Fibroblast of the aortic adventitia (primary cell): ENCODE data around the gene ZNRF3. TPM values are rescaled to one million over a fixed set of nuclear protein-coding genes. Genes with fewer than 3 reads are reported as not detected.

Experiments used
- DNase-seq: peaks from one replicate; pipeline ENCODE4 v3.0.0-alpha.2; 2010; ENCODE audit warnings: low read depth
- H3K4me3 ChIP-seq: 2 replicates; pipeline ENCODE4 v1.5.1; 2011; ENCODE audit warnings: low read depth, mild to moderate bottlenecking, control low read depth, low read length, moderate library complexity
- CTCF ChIP-seq: IDR thresholded peaks from 2 replicates; pipeline ENCODE4 v1.5.1; 2011; ENCODE audit warnings: mild to moderate bottlenecking, low read length, control low read depth, inconsistent platforms; ENCODE audit not compliant: insufficient read depth
- total RNA-seq: library from RNA; depleted of rRNA; stranded (reverse); fragments of >200 nt; gene quantifications from 2 replicates; pipeline ENCODE4 v1.2.3, GENCODE V29; 2012; ENCODE audit warnings: low replicate concordance

ZNRF3 gene
- total RNA-seq, 1 donor, result 4.4 TPM

- no peak overlapping the region for H3K4me3 ChIP-seq
- TF ChIP-seq CTCF, result no peak
- DNase-seq, result peak; percentile 54
These were observed 28.7 kb downstream of the ZNRF3 start for GRCh38 chr22:28911777-28912669.

- DNase-seq, result no peak
- TF ChIP-seq CTCF, result no peak
- H3K4me3 ChIP-seq, result no peak overlapping the region
These were observed 30.8 kb downstream of the ZNRF3 start for GRCh38 chr22:28914201-28914600.

- no peak for TF ChIP-seq CTCF
- H3K4me3 ChIP-seq, result no peak overlapping the region
- no peak for DNase-seq
These were observed 32.6 kb downstream of the ZNRF3 start for GRCh38 chr22:28915969-28916368.

GRCh38 chr22:28917747-28918549 is 34.6 kb downstream of the ZNRF3 start:
- TF ChIP-seq CTCF, result no peak
- DNase-seq, result peak; percentile 44
- no peak overlapping the region for H3K4me3 ChIP-seq

GRCh38 chr22:28918550-28919271 is 35.3 kb downstream of the ZNRF3 start:
- no peak for TF ChIP-seq CTCF
- DNase-seq, result no peak
- no peak overlapping the region for H3K4me3 ChIP-seq

DNA sequence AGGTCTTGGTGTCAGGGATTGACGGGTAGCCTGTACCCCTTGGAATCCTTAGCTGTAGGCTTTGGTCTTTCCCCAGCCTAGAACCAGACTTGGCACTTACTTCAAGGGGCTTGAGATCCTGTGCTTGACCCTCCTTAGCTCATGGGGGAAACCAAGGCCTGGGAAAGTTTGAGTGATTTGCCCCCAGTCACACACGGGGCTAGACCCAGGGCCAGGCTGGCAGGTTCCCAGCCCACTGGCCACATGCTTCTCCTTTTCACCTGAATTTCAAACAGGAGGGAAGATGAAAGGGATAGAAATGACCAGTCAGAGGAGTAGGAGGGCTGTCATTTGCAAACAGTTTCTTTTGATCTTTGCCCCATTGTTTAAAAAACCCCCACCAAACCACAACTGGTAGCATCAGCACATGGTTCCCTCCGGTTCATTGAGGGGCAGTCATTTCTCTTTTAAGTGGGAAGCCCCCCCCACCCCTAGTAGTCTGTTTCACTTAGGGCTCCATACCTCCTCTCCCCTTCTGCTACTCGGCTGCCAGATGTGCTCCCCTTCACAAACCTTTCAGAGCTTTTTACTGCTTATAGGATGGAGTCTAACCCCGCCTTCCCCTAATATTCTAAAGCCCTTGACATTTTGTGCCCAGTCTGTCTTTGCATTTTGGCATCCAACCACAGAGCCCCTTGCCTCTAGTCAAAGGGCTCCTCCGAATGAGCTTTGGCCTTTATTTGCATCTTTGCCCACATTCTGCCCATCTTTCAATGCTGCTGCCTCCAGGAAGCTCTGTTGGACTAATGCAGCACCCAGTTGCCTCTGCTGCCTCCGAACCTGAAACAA is 37.6 kb downstream of the ZNRF3 start:
- no peak for TF ChIP-seq CTCF
- H3K4me3 ChIP-seq, result no peak overlapping the region
- DNase-seq, result no peak
